DND-41 (cell line): ENCODE data around the gene KCNB1.

Experiments
- ATAC-seq: fragments of 200-7000 bp; cut with Tn5 transposase; 3 replicates; pipeline ENCODE4 v1.9.1; 2021; ENCODE audit warnings: low read depth; ENCODE audit not compliant: insufficient read depth
- DNase-seq: peaks from one replicate; pipeline ENCODE4 v3.0.0-alpha.2; 2020
- H2AFZ ChIP-seq: 2 replicates; pipeline ENCODE4 v1.6.0; 2012; ENCODE audit warnings: low read depth, low read length
- H3K27ac ChIP-seq: 2 replicates; pipeline ENCODE4 v1.5.1; 2012; ENCODE audit warnings: low read length, inconsistent platforms
- H3K27me3 ChIP-seq: fragments of 200-600 bp; sonication (generic); 2 replicates; pipeline ENCODE4 v1.6.0; 2012; ENCODE audit warnings: low read length, mild to moderate bottlenecking, inconsistent platforms; ENCODE audit not compliant: insufficient read depth, poor library complexity
- H3K36me3 ChIP-seq: 2 replicates; pipeline ENCODE4 v1.5.1; 2012; ENCODE audit warnings: low read length, inconsistent platforms; ENCODE audit not compliant: insufficient read depth
- H3K4me1 ChIP-seq: 2 replicates; pipeline ENCODE4 v1.5.1; 2012; ENCODE audit warnings: mild to moderate bottlenecking, low read length; ENCODE audit not compliant: insufficient read depth
- H3K4me2 ChIP-seq: 2 replicates; pipeline ENCODE4 v1.6.0; 2012; ENCODE audit warnings: mild to moderate bottlenecking, moderate library complexity, low read length, inconsistent platforms; ENCODE audit not compliant: insufficient read depth
- H3K4me3 ChIP-seq, 2 experiments: fragments of 200-600 bp in 1 of 2; shearing (Covaris generic) in 1 of 2; 2 replicates each; pipeline ENCODE4 v1.5.1; 2012 to 2016; ENCODE audit warnings: inconsistent platforms in 2 of 2, low read length in 2 of 2, mild to moderate bottlenecking in 2 of 2, low read depth in 1 of 2, moderate library complexity in 1 of 2
- H3K79me2 ChIP-seq: 2 replicates; pipeline ENCODE4 v1.6.0; 2012; ENCODE audit warnings: low read length, inconsistent platforms; ENCODE audit not compliant: insufficient read depth
- H3K9ac ChIP-seq: 2 replicates; pipeline ENCODE4 v1.6.0; 2012; ENCODE audit warnings: low read depth, mild to moderate bottlenecking, inconsistent platforms, low read length, moderate library complexity
- H3K9me3 ChIP-seq: 2 replicates; pipeline ENCODE4 v1.5.1; 2012; ENCODE audit warnings: low read length, moderate library complexity, mild to moderate bottlenecking, inconsistent platforms; ENCODE audit not compliant: insufficient read depth, severe bottlenecking
- H4K20me1 ChIP-seq: 2 replicates; pipeline ENCODE4 v1.6.0; 2012; ENCODE audit warnings: low read length; ENCODE audit not compliant: insufficient read depth
- CTCF ChIP-seq: IDR thresholded peaks from 2 replicates; pipeline ENCODE4 v1.5.1; 2012; ENCODE audit warnings: borderline replicate concordance, low read length, moderate library complexity, mild to moderate bottlenecking; ENCODE audit not compliant: poor library complexity, severe bottlenecking; ENCODE audit errors: extremely low read depth
- EZH2 ChIP-seq: IDR thresholded peaks from 3 replicates; pipeline ENCODE4 v1.6.1; 2012; ENCODE audit warnings: borderline replicate concordance, low read depth, mild to moderate bottlenecking, moderate library complexity, low read length, inconsistent platforms; ENCODE audit not compliant: severe bottlenecking

KCNB1 gene

GRCh38 chr20:49413677-49414076, 68.8 kb downstream of the KCNB1 start:
- Histone ChIP-seq H3K9ac (no peak overlapping the region), H3K9me3 (no peaks in the 10 kb centered on the region), H3K4me3 (no peak overlapping the region), H3K4me2 (no peak overlapping the region), H3K79me2 (no peaks in the 10 kb centered on the region), H3K27me3 (peaks cover 54% of the 10 kb centered on the region), H3K27ac (no peak overlapping the region), H3K4me1 (no peaks in the 10 kb centered on the region), H3K36me3 (no peaks in the 10 kb centered on the region), H4K20me1 (no peaks in the 10 kb centered on the region; the same call in 1 of the 2 replicates), H2AFZ (no peak overlapping the region)
- ATAC-seq: no peak
- DNase-seq: no peak
- TF ChIP-seq EZH2: no peak
- no peak for TF ChIP-seq CTCF

- H3K27me3 ChIP-seq: peaks cover 53% of the 10 kb centered on the region
- H3K4me1 ChIP-seq: no peaks in the 10 kb centered on the region
- H3K4me3 ChIP-seq: no peak overlapping the region
- ATAC-seq (no peak), DNase-seq (no peak)
- no peak overlapping the region for H3K4me2 ChIP-seq
- H3K27ac ChIP-seq: no peak overlapping the region
- no peak overlapping the region for H2AFZ ChIP-seq
- H3K9me3 ChIP-seq: no peaks in the 10 kb centered on the region
- H4K20me1 ChIP-seq: no peaks in the 10 kb centered on the region; the same call in 1 of the 2 replicates
- no peak for TF ChIP-seq EZH2
- no peak for TF ChIP-seq CTCF
- no peak overlapping the region for H3K9ac ChIP-seq
- H3K79me2 ChIP-seq: no peaks in the 10 kb centered on the region
- no peaks in the 10 kb centered on the region for H3K36me3 ChIP-seq
Observed at GRCh38 chr20:49412953-49413352, 69.5 kb downstream of the KCNB1 start.

GRCh38 chr20:49412254-49412653, 70.2 kb downstream of the KCNB1 start:
- Histone ChIP-seq H3K27me3 (peaks cover 53% of the 10 kb centered on the region), H3K79me2 (no peaks in the 10 kb centered on the region)
- DNase-seq: no peak

More at GRCh38 chr20:49412254-49412653, 70.2 kb downstream of the KCNB1 start:
- Histone ChIP-seq H3K4me1 (no peaks in the 10 kb centered on the region), H3K4me3 (no peak overlapping the region), H3K36me3 (no peaks in the 10 kb centered on the region), H4K20me1 (no peaks in the 10 kb centered on the region; the same call in 1 of the 2 replicates), H3K27ac (no peak overlapping the region), H3K4me2 (no peak overlapping the region), H3K9me3 (no peaks in the 10 kb centered on the region), H2AFZ (no peak overlapping the region), H3K9ac (no peak overlapping the region)
- ATAC-seq: no peak
- no peak for TF ChIP-seq CTCF
- TF ChIP-seq EZH2: no peak
